Measurements from ENCODE around the gene FADS3. TPM values are rescaled to one million over a fixed set of nuclear protein-coding genes. Genes with fewer than 3 reads are reported as not detected.

Gene FADS3
- total and polyA plus RNA-seq, 9 of the 15 experiments (the other 6 are each of a cell fraction or from before 2014, with no cell fraction given), result 0.97 to 148 (median 92.7) TPM

DNA sequence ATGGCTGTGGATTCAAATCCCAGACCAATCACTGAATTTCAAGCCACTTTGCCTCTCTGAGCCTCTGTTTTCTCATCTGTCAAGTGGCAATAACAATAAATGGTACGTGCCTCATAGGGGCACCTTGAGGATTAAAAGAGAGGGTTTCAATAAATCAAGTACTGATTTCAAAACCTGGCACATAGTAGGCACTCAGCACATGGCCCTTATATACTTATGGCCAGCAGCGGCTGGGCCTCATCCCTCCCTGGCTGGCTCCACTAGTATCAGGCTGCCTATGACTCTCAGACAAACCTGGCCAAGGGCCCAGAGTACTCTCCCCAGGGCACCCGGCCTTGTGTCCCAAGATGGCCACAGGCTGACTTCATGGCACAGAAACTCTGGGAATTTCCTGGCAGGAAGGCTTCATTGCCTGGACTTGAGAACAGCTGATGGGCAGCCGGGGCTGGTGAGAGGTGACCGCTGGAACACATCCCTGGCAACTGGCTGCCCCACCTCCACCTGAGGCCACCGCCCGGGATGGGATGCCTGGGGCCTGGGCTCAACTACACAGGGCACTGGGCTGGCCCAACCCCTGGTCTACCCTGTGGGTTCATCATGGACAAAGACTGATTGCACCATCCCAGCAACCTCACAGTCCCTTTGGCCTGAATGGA is 3.4 kb downstream of the FADS3 start:
- no TSS peak for BruUV-seq (replicated peaks)
- CTCF ChIA-PET (ENCODE audit: low intra/inter-chr PET ratio), result no interaction called here

DNA sequence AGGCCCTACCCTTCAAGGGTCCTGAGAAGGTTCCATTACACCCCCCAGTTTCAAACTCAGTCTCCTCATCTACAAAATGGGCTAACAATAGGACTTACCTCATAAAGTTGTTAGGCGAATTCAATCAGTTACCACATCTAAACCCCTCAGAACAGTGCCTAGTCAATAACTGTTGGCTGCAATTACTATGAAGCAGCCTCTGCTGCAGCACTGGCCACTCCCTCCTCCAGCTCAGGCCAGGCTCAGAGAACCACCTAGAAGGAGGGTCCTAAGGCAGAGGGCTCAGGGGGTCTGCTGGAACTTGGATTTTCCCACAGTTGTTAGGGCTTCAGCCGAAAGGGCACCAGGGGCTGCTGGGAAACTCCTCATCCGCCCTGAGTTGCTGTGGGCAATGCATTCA is 4.7 kb downstream of the FADS3 start:
- POLR2A ChIA-PET, result no interaction called here

More for the DNA sequence above, 3.4 kb downstream of the FADS3 start:
- 87% methylated on average over 7 of the region's 7 CpGs for WGBS (ENCODE audit: insufficient coverage, low coverage, missing lambda C conversion rate)
- H3K4me3 ChIP-seq, result no peak overlapping the region
- peaks cover 7% of the 10 kb centered on the region for H3K9me1 ChIP-seq (ENCODE audit: control insufficient read depth, insufficient read depth, low read length)
- TF ChIP-seq CCAR2 (IDR thresholded peaks at IDR 0.05; ENCODE audit: low read depth, low read length), result no peak
- TF ChIP-seq ZKSCAN1 (IDR thresholded peaks at IDR 0.05; ENCODE audit: low read depth, low read length), result peak; percentile 66; the same call in 1 of the 2 replicates
- no peak for TF ChIP-seq KDM1A (IDR thresholded peaks at IDR 0.05)
- TF ChIP-seq HSF4 (CRISPR knock-in tag; IDR thresholded peaks at IDR 0.05; ENCODE audit: borderline replicate concordance), result no peak
- no peak for TF ChIP-seq ZNF384 (IDR thresholded peaks at IDR 0.05; ENCODE audit: low read depth, low read length)
- H3K9me3 ChIP-seq (replicated peaks; ENCODE audit: control insufficient read depth, insufficient read depth, low read depth, low read length), result no peaks in the 10 kb centered on the region
- H4K20me1 ChIP-seq (replicated peaks; ENCODE audit: control insufficient read depth, insufficient read depth, low read length), result 0 out of 2 replicates have a peak, but pooled peaks cover 7% of the 10 kb centered on the region
- DNase-seq (ENCODE audit: extremely low read depth in 1 of 4, low spot score in 3 of 4), result no peak
- H3K9ac ChIP-seq (ENCODE audit: insufficient read depth in 1 of 2, low read depth in 2 of 2, low read length in 2 of 2), result peak overlapping the region in 1 of 2 experiments; percentile 80; a peak in 2 of 4 replicates
- H3K79me2 ChIP-seq (ENCODE audit: control insufficient read depth, insufficient read depth, low read length), result peaks cover 59% of the 10 kb centered on the region
- H3K36me3 ChIP-seq (ENCODE audit: control insufficient read depth, insufficient read depth, low read length), result peaks cover 7% of the 10 kb centered on the region; the same call in 2 of the 3 replicates
- intact Hi-C loops (cut with micrococcal nuclease), result no loop called here
- no peaks in the 10 kb centered on the region for H3K27me3 ChIP-seq (ENCODE audit: control insufficient read depth in 2 of 2, insufficient read depth in 2 of 2, low read length in 2 of 2)
- no peak for ATAC-seq
- H2AFZ ChIP-seq (ENCODE audit: low read depth, low read length), result no peak overlapping the region
- in situ Hi-C loops (cut with MboI), result no loop called here
- H3K4me2 ChIP-seq (ENCODE audit: insufficient read depth, low read length), result no peak overlapping the region
- H3K4me1 ChIP-seq (replicated peaks in 1 of 2; ENCODE audit: control insufficient read depth in 2 of 2, insufficient read depth in 2 of 2, low read length in 2 of 2), result peaks cover 27 to 67% of the 10 kb centered on the region in 2 experiments
- POLR2A ChIA-PET, result interaction anchor here (1.0 to 1.3 kb wide), 2 partner anchors 8 to 220 kb away, joined by 3 read pairs; no protein-coding TSS in a partner anchor
- no peak for FAIRE-seq
- H3K27ac ChIP-seq (ENCODE audit: extremely low read depth, low read depth, low read length), result no peak overlapping the region

More for the DNA sequence above, 4.7 kb downstream of the FADS3 start:
- WGBS (ENCODE audit: insufficient coverage, low coverage, missing lambda C conversion rate), result 93% methylated on average over 3 of the region's 3 CpGs
- peaks cover 59% of the 10 kb centered on the region for H3K79me2 ChIP-seq (ENCODE audit: control insufficient read depth, insufficient read depth, low read length)
- in situ Hi-C loops (cut with MboI) (no loop called here), intact Hi-C loops (cut with micrococcal nuclease) (no loop called here)
- H3K36me3 ChIP-seq (ENCODE audit: control insufficient read depth, insufficient read depth, low read length), result peaks cover 7% of the 10 kb centered on the region; the same call in 2 of the 3 replicates
- no peaks in the 10 kb centered on the region for H3K27me3 ChIP-seq (ENCODE audit: control insufficient read depth in 2 of 2, insufficient read depth in 2 of 2, low read length in 2 of 2)
- H3K9ac ChIP-seq (ENCODE audit: insufficient read depth in 1 of 2, low read depth in 2 of 2, low read length in 2 of 2), result no peak overlapping the region
- no TSS peak for BruUV-seq (replicated peaks)
- ATAC-seq (no peak), DNase-seq (ENCODE audit: extremely low read depth in 1 of 4, low spot score in 3 of 4) (no peak), FAIRE-seq (no peak)
- H3K27ac ChIP-seq (ENCODE audit: extremely low read depth, low read depth, low read length), result no peak overlapping the region
- CTCF ChIA-PET (ENCODE audit: low intra/inter-chr PET ratio), result no interaction called here
- no peak overlapping the region for H3K4me2 ChIP-seq (ENCODE audit: insufficient read depth, low read length)
- H3K9me1 ChIP-seq (ENCODE audit: control insufficient read depth, insufficient read depth, low read length), result peaks cover 7% of the 10 kb centered on the region
- TF ChIP-seq RBM25 (IDR thresholded peaks at IDR 0.05; ENCODE audit: low read depth, low read length, severe bottlenecking), result peak; percentile 23
- TF ChIP-seq ZNF347 (CRISPR knock-in tag; IDR thresholded peaks at IDR 0.05; ENCODE audit: low read depth), result no peak
- H3K4me1 ChIP-seq (replicated peaks in 1 of 2; ENCODE audit: control insufficient read depth in 2 of 2, insufficient read depth in 2 of 2, low read length in 2 of 2), result peaks cover 27 to 62% of the 10 kb centered on the region in 2 experiments
- H3K4me3 ChIP-seq, result no peak overlapping the region
- no peak overlapping the region for H2AFZ ChIP-seq (ENCODE audit: low read depth, low read length)
- 0 out of 2 replicates have a peak, but pooled peaks cover 7% of the 10 kb centered on the region for H4K20me1 ChIP-seq (replicated peaks; ENCODE audit: control insufficient read depth, insufficient read depth, low read length)
- no peaks in the 10 kb centered on the region for H3K9me3 ChIP-seq (replicated peaks; ENCODE audit: control insufficient read depth, insufficient read depth, low read depth, low read length)

Data from K562 (cell line).